Measurements from ENCODE around the gene PLPPR4.

The PLPPR4 gene

DNA sequence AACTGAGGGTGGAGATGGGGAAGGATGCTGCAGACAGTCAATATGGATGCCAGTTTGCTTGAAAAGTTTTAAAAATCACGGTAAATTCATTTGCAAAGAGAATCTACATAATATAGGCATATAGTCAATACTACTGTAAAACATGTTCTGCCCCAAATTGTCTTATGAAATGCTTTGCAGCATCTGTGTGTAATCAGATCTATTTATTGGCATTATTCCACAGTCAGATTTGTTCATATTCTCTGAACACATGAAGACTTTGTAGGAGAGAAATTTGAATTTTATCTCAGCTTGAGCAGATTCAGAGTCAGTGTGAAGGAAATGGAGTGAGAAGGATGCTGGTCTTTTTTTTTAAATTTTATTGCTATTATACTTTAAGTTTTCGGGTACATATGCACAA is 88.5 kb downstream of the PLPPR4 start:
- no peak for DNase-seq

DNA sequence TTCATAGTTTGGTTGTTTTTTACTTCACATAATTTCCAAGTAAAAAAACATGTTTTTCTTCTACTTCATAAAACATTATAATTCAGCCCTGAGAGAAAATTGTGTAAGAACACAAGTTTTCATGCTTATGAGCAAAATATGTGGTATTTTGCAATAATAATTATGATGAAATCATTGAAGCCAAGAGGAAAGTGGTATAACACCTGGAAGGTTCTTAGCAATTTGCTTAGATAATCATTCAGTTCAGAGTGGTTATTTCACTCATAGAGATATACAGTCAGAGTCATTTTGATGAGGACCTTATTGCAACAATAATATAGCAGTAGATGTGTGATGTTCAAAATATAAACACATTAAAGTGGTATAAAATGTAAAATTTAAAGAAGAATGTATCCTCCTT is 94.5 kb downstream of the PLPPR4 start:
- no peak for DNase-seq

Data from NK-92 treated with Interleukin-12 subunit alpha and Interleukin-12 subunit beta, amount 100 ng/mL, for 24 hours (cell line).